Measurements from ENCODE around the gene SELENOV. TPM values are rescaled to one million over a fixed set of nuclear protein-coding genes. Genes with fewer than 3 reads are reported as not detected.
"Not testable (repeated sequence)": the region's sequence is repeated elsewhere in the genome, so short reads cannot be mapped to it uniquely, and the experiment has no call there.

The SELENOV gene
- total and polyA plus RNA-seq, 4 donors: not detected

GRCh38 chr19:39474139-39474620 lies 40.8 kb upstream of the SELENOV start:
- Histone ChIP-seq H3K27me3 (ENCODE audit: control insufficient read depth in 3 of 3, insufficient read depth in 3 of 3, low read length in 2 of 3) (no peaks in the 10 kb centered on the region), H3K27ac (ENCODE audit: low read depth in 1 of 2, low read length in 1 of 2) (no peak overlapping the region), H3K9me3 (ENCODE audit: control insufficient read depth in 4 of 4, insufficient read depth in 3 of 4, low read length in 3 of 4) (peaks cover 0 to 2% (median 0%) of the 10 kb centered on the region in 4 donors), H3K36me3 (ENCODE audit: control insufficient read depth in 4 of 4, insufficient read depth in 4 of 4, low read length in 4 of 4) (peaks cover 40 to 68% (median 46%) of the 10 kb centered on the region in 4 donors), H3K9ac (ENCODE audit: insufficient read depth in 1 of 2, low read length in 2 of 2) (no peak overlapping the region), H3K4me3 (no peak overlapping the region), H3K4me1 (ENCODE audit: control insufficient read depth in 5 of 5, insufficient read depth in 5 of 5, low read length in 5 of 5) (no peaks in the 10 kb centered on the region)
- DNase-seq (peak; percentile 44 to 62 (median 50)), ATAC-seq (ENCODE audit: insufficient read depth, low FRiP score) (no peak)
- WGBS, 2 donors: 55% methylated on average over 9 of the region's 9 CpGs
- TF ChIP-seq CTCF (IDR thresholded peaks at IDR 0.05; ENCODE audit: control extremely low read depth, extremely low read depth): peak; percentile 13

- Histone ChIP-seq H3K4me1 (ENCODE audit: control insufficient read depth in 5 of 5, insufficient read depth in 5 of 5, low read length in 5 of 5) (peaks cover 0 to 4% (median 0%) of the 10 kb centered on the region in 5 donors), H3K36me3 (ENCODE audit: control insufficient read depth in 4 of 4, insufficient read depth in 4 of 4, low read length in 4 of 4) (peaks cover 28 to 53% (median 34%) of the 10 kb centered on the region in 4 donors), H3K4me3 (no peak overlapping the region), H3K9me3 (ENCODE audit: control insufficient read depth in 4 of 4, insufficient read depth in 3 of 4, low read length in 3 of 4) (peaks cover 0 to 2% (median 0%) of the 10 kb centered on the region in 4 donors), H3K9ac (ENCODE audit: insufficient read depth in 1 of 2, low read length in 2 of 2) (no peak overlapping the region), H3K27me3 (ENCODE audit: control insufficient read depth in 3 of 3, insufficient read depth in 3 of 3, low read length in 2 of 3) (no peaks in the 10 kb centered on the region), H3K27ac (ENCODE audit: low read depth in 1 of 2, low read length in 1 of 2) (no peak overlapping the region)
- no peak for ATAC-seq (ENCODE audit: insufficient read depth, low FRiP score)
- TF ChIP-seq CTCF (IDR thresholded peaks at IDR 0.05; ENCODE audit: control extremely low read depth, extremely low read depth): no peak
- no peak for DNase-seq
- 94 to 98% methylated on average over 2 of the region's 2 CpGs for WGBS, 2 donors
Measured at GRCh38 chr19:39475748-39476147, 39.2 kb upstream of the SELENOV start.

GRCh38 chr19:39479319-39479801 lies 35.6 kb upstream of the SELENOV start:
- DNase-seq: peak in 1 of 3 donors; percentile 22
- H3K4me3 ChIP-seq; ATAC-seq (ENCODE audit: insufficient read depth, low FRiP score); H3K9ac ChIP-seq (ENCODE audit: insufficient read depth in 1 of 2, low read length in 2 of 2); H3K9me3 ChIP-seq (ENCODE audit: control insufficient read depth in 4 of 4, insufficient read depth in 3 of 4, low read length in 3 of 4); H3K27me3 ChIP-seq (ENCODE audit: control insufficient read depth in 3 of 3, insufficient read depth in 3 of 3, low read length in 2 of 3): not testable (repeated sequence)
- Histone ChIP-seq H3K36me3 (ENCODE audit: control insufficient read depth in 4 of 4, insufficient read depth in 4 of 4, low read length in 4 of 4) (peaks cover 8 to 24% (median 17%) of the 10 kb centered on the region in 4 donors), H3K4me1 (ENCODE audit: control insufficient read depth in 5 of 5, insufficient read depth in 5 of 5, low read length in 5 of 5) (peaks cover 3 to 13% (median 6%) of the 10 kb centered on the region in 5 donors), H3K27ac (ENCODE audit: low read depth in 1 of 2, low read length in 1 of 2) (peak overlapping the region in 1 of 2 donors; percentile 87)
- 68 to 78% methylated on average over 11 of the region's 11 CpGs for WGBS, 2 donors

GRCh38 chr19:39479916-39480315 lies 35.0 kb upstream of the SELENOV start:
- H3K4me1 ChIP-seq (ENCODE audit: control insufficient read depth in 5 of 5, insufficient read depth in 5 of 5, low read length in 5 of 5): peaks cover 3 to 13% (median 6%) of the 10 kb centered on the region in 5 donors
- H3K9me3 ChIP-seq (ENCODE audit: control insufficient read depth in 4 of 4, insufficient read depth in 3 of 4, low read length in 3 of 4): no peaks in the 10 kb centered on the region
- DNase-seq (no peak), ATAC-seq (ENCODE audit: insufficient read depth, low FRiP score) (no peak)
- H3K27me3 ChIP-seq (ENCODE audit: control insufficient read depth in 3 of 3, insufficient read depth in 3 of 3, low read length in 2 of 3): no peaks in the 10 kb centered on the region
- no peak for TF ChIP-seq CTCF (IDR thresholded peaks at IDR 0.05; ENCODE audit: control extremely low read depth, extremely low read depth)
- H3K4me3 ChIP-seq: no peak overlapping the region
- H3K36me3 ChIP-seq (ENCODE audit: control insufficient read depth in 4 of 4, insufficient read depth in 4 of 4, low read length in 4 of 4): peaks cover 8 to 18% (median 13%) of the 10 kb centered on the region in 4 donors
- peak overlapping the region; percentile 67 to 87 for H3K27ac ChIP-seq (ENCODE audit: low read depth in 1 of 2, low read length in 1 of 2)
- H3K9ac ChIP-seq (ENCODE audit: insufficient read depth in 1 of 2, low read length in 2 of 2): peak overlapping the region; percentile 48 to 77
- WGBS, 2 donors: 27 to 37% methylated on average over 10 of the region's 10 CpGs
